ENCODE results near the gene UPF3B.
"Not testable (repeated sequence)": the region's sequence is repeated elsewhere in the genome, so short reads cannot be mapped to it uniquely, and the experiment has no call there.

The UPF3B gene

GRCh38 chrX:119824221-119824620, 28.5 kb downstream of the UPF3B start:
- DNase-seq (ENCODE audit: low read depth), result not testable (repeated sequence)

- not testable (repeated sequence) for DNase-seq (ENCODE audit: low read depth)
Measured at GRCh38 chrX:119821703-119822102, 31.1 kb downstream of the UPF3B start.

GRCh38 chrX:119817130-119817690, 35.6 kb downstream of the UPF3B start:
- DNase-seq (ENCODE audit: low read depth), result no peak

- no peak for DNase-seq (ENCODE audit: low read depth)
Measured at GRCh38 chrX:119816300-119816699, 36.5 kb downstream of the UPF3B start.

- no peak for DNase-seq (ENCODE audit: low read depth)
Measured at GRCh38 chrX:119809185-119809666, 43.5 kb downstream of the UPF3B start.

- DNase-seq (ENCODE audit: low read depth), result not testable (repeated sequence)
Measured at GRCh38 chrX:119808461-119808860, 44.3 kb downstream of the UPF3B start.

- no peak for DNase-seq (ENCODE audit: low read depth)
Measured at GRCh38 chrX:119802546-119802945, 50.2 kb downstream of the UPF3B start.

GRCh38 chrX:119801253-119802221, 51.2 kb downstream of the UPF3B start:
- DNase-seq (ENCODE audit: low read depth), result no peak

- peak; percentile 66 for DNase-seq (ENCODE audit: low read depth)
Measured at GRCh38 chrX:119791437-119792231, 61.1 kb downstream of the UPF3B start, which contains the start of gene RPL39. TSS of gene RPL39 (minus strand) at chrX:119791630. CDS start at chrX:119791576, 54 bp downstream.

- peak; percentile 2 for DNase-seq (ENCODE audit: low read depth)
Measured at GRCh38 chrX:119790977-119791436, 61.8 kb downstream of the UPF3B start.

GRCh38 chrX:119784747-119785446, 67.9 kb downstream of the UPF3B start:
- DNase-seq (ENCODE audit: low read depth), result peak; percentile 5
